LNCAP (cell line): ENCODE results near the gene LBHD1.

Source experiments
- TF ChIP-seq, protein P1 (sequence below): fragments of 450-650 bp; IDR thresholded peaks from 2 replicates; pipeline ENCODE4 v1.5.1; 2017; ENCODE audit warnings: mild to moderate bottlenecking

LBHD1 gene

DNA sequence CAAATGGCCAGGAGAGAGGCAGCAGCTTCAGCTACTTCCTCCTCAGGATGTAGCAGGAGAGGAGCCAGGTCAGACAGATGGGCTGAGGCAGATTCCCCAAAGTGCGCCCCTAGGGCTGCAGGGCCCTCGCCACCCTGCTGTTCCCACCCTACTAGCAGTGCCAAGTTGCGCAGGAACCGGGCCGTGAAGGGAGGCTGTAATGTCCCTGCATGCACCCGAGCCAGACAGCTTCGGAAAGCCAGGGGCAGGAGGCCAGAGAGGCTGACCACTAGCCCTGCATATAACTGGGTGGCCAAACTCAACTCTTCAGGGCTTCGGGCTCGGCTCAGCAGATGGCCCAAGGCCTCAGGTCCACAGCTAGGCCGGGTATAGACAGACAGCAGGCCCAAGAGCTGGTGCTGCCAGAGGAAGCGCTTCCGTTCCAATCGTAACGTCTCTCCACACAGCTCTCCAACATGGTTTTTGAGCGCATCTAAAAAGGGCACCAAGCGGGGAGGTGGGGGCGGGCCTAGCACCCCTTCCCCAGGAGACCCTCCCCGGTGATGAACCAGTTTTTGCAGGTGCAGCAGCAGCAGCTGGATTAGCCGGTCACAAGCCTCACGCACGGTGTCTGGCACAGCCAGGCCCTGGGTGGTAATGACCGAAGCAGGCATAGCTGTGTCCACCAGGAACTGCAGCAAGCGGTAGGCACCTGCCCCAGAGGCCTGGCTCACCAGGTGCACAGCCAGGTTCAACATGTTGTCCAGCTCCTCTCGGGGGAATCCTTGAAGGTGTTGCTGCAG is 23.7 kb downstream of the LBHD1 start:
- TF ChIP-seq, protein P1, sequence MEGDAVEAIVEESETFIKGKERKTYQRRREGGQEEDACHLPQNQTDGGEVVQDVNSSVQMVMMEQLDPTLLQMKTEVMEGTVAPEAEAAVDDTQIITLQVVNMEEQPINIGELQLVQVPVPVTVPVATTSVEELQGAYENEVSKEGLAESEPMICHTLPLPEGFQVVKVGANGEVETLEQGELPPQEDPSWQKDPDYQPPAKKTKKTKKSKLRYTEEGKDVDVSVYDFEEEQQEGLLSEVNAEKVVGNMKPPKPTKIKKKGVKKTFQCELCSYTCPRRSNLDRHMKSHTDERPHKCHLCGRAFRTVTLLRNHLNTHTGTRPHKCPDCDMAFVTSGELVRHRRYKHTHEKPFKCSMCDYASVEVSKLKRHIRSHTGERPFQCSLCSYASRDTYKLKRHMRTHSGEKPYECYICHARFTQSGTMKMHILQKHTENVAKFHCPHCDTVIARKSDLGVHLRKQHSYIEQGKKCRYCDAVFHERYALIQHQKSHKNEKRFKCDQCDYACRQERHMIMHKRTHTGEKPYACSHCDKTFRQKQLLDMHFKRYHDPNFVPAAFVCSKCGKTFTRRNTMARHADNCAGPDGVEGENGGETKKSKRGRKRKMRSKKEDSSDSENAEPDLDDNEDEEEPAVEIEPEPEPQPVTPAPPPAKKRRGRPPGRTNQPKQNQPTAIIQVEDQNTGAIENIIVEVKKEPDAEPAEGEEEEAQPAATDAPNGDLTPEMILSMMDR = no peak

DNA sequence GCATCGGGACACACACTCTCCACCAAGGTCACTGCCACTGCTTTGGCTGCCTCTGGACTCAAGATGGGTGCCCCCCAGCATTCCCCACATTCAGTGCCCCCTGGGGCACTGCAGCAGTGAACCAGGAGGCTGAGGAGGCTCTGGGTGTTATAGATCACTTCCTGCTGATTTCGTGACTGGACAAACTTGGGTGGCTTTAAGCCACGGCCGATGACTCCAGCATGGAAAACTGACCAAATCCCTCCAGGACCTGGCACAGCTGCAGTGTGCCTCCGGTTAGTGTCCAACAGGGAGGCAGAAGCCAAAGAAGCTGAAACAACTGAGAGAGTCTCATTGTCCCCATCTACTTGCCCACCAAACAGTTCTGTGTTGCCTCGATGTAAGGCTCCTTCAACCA is 24.5 kb downstream of the LBHD1 start:
- TF ChIP-seq, protein P1 = no peak

DNA sequence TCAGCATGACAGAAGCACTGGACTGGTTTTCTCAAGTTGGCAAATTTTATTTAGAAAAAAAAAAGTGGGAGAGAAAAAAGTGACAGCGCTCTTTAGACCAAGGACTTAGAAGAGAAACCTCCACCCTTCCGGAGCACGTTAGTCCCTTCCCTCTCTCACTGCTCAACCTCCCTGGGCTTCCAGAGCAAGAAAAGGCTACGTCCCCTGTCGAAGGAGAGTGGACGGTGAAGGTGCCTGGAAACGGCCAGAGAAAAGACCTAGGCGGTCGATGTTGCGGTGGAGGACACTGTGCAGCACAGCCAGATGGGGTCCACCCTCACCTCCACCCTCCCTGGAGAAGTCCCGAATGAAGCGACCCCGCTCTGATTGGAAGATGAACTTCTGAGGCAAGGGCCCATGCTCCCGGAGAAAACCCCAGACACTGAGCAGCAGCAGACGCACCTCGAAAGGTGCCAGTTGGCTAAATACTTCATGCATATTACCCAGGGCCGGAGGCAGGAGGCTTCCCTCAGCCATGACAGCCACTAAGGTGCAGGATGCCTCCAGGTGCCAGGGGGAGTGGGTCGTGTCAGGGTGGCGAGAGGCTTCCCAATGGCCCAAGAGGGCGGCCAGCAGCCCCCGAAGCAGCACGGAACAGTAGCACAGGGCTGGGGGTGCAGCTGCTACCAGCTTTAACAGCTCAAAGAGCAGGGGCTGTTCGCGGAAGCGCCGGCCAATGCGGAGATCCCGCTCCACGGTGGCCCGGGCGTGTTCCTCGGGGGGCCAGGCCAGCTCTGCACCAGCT is 25.1 kb downstream of the LBHD1 start:
- TF ChIP-seq, protein P1 = no peak

DNA sequence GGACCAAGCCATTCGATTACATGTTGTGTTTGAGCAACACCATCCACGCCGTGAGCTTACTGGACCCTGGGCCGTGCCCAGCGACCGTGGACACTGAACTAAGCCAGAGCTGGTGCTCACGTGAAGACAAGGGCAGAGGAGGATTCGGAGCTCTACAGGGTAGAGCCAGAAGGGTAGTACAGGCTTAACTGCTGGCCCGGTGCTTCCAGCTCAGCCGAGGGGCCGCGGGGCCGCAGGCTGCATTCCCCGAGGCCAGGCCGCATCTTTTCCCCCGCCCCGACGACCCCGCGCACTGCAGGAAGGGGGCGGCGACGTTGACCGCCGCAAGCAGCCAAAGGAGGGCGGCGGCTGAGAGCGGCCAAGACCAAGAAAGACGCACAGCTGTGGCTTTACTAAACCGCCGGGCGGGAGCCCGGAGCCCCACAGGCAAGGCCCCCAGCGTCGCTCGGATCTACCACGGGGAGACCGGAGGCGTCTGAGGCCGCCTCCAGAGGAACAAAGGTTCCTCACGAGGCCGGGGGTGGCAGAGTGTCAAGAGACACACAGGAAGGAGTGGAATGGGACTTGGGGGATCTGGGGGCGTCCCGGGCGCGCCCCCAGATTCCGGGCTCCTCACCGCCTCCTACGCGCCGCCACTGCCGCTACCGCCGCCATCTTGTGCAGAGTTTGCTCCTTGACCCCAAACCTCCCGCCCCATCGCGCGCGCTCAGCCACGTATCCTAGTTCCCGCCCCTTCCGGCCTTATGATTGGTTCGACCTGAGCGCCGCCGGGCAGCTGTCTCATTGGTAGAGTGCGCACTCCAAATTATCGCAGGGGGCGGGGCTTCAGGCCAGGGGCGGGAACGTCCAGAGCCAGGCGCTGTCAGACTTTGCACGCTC is 25.9 kb downstream of the LBHD1 start, which contains the start of gene GANAB:
TSS of gene GANAB (minus strand) at position 668 of the 879 bp plus-strand sequence. CDS start at position 654, 14 bp downstream.
- TF ChIP-seq, protein P1 = no peak

DNA sequence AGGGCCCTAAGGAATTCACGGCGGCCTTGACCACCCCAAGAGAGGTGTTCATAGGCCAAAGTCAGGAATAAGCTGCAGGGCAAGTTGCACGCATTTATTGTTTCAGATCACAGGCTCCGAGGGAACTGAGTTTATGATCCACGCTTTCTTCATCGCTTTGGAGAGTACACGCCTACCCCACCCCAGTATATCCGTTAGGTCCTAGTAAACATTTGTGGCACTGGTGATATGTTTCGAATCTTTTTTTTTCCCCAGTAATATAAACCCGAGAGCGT is 26.5 kb downstream of the LBHD1 start:
- TF ChIP-seq, protein P1 = no peak

DNA sequence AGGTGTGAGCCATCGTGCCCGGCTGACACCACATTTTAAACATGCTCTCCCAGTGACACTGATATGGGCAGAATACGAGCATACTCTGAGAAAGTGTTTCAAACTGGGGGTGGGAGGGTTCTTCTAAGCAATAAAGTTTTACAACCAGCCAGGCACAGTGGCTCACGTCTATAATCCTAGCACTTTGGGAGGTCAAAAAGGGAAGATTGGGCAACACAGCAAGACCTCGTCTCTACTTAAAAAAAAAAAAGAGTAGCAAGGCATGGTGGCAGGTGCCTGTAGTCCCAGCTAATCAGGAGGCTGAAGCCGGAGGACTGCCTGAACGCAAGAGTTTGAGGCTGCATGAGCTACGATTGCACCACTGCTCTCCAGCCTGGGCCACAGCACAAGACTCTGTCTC is 27.8 kb downstream of the LBHD1 start:
- TF ChIP-seq, protein P1 = no peak

DNA sequence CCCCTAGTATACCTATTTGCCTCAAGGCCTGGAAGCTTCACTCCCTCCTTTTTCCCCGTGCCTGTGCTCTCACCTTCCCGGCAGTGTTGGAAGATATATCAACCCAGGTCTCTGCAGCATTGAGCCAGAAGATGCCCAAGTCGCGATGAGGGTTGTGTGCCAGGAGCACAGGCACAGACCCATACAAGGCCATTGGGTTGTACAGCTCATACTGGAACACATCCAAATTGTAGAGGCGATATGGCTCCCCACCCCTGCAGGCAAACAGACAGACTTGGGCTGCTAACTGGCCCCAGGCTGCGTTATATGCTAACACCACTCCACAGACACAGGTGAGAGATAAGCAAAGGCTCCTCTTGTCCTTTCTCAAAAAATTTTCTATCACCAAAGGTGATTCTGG is 39.6 kb downstream of the LBHD1 start:
- TF ChIP-seq, protein P1 = no peak
